Ishikawa (cell line): ENCODE results near the gene CCDC88C.

ENCODE experiments used
- CREB1 ChIP-seq: IDR thresholded peaks from 2 replicates; pipeline ENCODE4 v1.6.1; 2012; ENCODE audit warnings: low read depth
- EGR1 ChIP-seq: IDR thresholded peaks from 2 replicates; pipeline ENCODE4 v1.6.1; 2012
- EP300 ChIP-seq: IDR thresholded peaks from 2 replicates; pipeline ENCODE4 v1.6.1; 2012; ENCODE audit warnings: borderline replicate concordance
- USF1 ChIP-seq: IDR thresholded peaks from 2 replicates; pipeline ENCODE4 v1.6.1; 2012

- TF ChIP-seq EGR1 (no peak), CREB1 (no peak), EP300 (no peak), USF1 (no peak)
Measured at GRCh38 chr14:91281346-91281745, 136.3 kb downstream of the CCDC88C start.
